Activated naive CD8-positive, alpha-beta T cell treated with anti-CD3 and anti-CD28 coated beads, Interleukin-2, amount 50 U/mL, for 16 hours (primary cell): ENCODE results near the gene PHTF2.
"Not testable (repeated sequence)": the region's sequence is repeated elsewhere in the genome, so short reads cannot be mapped to it uniquely, and the experiment has no call there.

ENCODE experiments used
- DNase-seq: peaks from one replicate; pipeline ENCODE4 v3.0.0-alpha.2; 2020; ENCODE audit warnings: low read depth, low spot score

The PHTF2 gene

GRCh38 chr7:77798394-77799077 is at the start of gene PHTF2, which contains the start of gene TMEM60:
Gene PHTF2, plus strand, starts transcription at chr7:77798773.
Gene TMEM60, minus strand, starts transcription at chr7:77798434. Its CDS starts 4,061 bp downstream, at chr7:77794373.
- DNase-seq: peak; percentile 82

DNA sequence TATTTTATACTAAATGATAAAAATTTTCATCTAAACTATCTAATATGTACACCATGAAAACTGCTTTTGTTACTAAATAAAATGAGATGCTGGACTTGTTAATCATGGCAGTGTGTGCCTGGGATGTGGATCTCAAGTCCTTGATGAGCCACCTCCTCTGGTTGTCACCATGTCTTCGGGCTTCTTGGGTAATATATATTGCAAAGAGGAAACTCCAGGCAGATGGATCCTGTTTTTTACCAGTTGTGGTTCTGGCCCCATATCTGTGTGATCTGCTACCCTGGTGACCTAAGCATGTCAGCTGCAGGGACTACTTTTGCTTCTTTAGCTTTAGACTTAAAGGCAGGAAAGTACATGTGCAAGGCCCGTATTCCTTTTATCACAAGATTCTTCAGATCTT is 46.6 kb upstream of the PHTF2 start:
- DNase-seq: no peak

DNA sequence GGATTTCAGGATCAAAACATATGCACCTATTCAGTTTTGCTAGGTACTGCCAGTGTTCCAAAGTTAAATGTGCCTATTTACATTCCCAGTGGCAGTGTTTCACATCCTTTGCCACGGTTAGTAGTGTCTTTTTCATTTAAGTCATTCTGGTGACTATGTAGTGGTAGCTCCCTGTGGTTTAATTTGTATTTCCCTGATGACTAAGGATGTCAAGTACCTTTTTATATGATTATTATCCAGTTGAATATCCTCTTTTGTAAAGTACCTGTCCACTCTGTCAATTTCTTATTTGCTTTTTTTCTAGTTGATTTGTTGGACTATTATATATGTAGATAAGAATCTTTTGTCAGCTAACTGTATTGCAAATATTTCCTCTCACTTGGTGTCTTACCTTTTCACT is 45.4 kb upstream of the PHTF2 start:
- no peak for DNase-seq

DNA sequence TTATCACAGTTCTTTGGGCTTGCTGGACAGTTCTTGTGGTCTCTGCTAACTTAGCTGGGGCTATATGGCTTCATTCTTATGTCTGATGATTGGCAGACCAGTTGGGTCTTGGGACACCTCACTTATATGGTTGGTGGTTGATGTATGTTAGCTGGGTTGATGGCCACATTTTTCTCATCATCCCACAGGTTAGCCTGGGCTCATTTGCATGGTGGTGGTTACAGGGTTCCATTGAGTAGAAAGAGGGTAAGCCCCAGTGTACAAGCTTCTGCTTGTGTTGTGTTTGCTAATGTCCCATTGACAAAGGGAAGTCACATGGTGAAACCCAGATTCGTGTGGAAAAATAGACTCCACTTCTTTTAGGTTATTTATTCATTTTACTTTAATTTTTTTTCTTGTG is 41.0 kb upstream of the PHTF2 start:
- DNase-seq: no peak

DNA sequence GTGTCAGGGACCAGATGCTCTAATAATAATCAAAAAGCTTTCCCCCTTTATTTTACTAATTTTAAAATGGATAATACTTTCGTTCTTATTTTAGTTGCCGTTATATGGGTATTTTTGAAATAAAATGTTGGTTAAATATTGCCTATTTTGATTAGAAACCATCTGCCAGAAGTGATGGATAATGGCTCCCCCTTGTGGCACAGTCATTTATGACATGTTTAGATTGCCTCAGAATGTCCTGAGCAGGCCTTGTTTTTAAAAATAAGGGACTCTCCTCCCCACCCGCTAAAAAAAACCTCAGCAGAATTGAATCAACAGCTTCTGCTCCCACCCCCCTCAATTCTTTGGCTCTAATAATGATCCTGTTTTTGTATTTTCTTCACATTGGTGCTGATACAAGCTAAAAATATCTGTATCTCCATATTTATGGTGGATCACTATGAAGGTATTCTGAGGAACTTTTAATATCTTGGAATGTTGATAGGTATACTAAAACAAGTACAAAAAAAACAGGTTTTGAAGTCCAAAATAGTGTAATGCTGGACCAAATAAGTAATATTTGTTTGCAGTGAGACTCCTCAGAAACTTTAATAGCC is 39.2 kb upstream of the PHTF2 start:
- DNase-seq: peak; percentile 41

- no peak for DNase-seq
These were observed 37.6 kb upstream of the PHTF2 start for GRCh38 chr7:77760809-77761453.

DNA sequence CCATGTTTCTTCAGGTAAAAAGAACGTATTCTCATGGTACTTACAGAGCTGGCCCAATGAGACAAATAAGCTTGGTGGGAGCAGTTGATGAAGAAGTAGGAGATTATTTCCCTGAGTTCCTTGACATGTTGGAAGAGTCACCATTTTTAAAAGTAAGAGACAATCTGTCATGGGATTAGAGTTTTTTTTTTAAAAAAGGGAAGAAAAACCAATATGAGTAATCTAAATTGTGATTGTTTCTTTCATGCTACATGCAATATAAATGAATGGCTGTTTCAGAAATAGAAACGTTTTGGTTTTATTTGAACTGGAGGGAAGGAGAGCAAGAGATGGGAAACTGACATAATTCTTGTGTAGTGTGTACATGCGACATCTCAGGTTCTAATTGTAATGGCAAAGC is 33.1 kb upstream of the PHTF2 start:
- no peak for DNase-seq

GRCh38 chr7:77765906-77766800 is 32.4 kb upstream of the PHTF2 start:
- DNase-seq: no peak

- no peak for DNase-seq
These were observed 31.6 kb upstream of the PHTF2 start for GRCh38 chr7:77766801-77767605.

- no peak for DNase-seq
These were observed 28.3 kb upstream of the PHTF2 start for GRCh38 chr7:77770316-77770715.

DNA sequence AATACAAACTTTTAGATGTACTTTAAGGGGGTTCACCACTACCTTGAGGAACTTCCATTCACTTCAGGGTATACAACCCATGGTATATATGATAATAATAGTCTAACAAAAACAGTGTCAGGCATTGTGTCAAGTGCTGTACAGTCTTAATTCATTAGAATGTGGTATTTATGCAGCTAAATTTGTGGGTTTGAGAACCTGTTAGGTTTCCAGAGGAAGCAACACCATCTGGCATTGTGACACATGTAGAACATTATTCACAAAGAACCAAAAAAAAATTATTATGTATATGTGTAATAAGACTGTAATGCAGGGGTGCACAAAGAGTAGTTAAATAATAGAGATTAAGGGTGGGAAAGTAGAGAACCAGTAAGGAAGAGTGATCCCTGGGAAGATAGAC is 26.7 kb upstream of the PHTF2 start:
- DNase-seq: no peak

- DNase-seq: no peak
These were observed 20.0 kb upstream of the PHTF2 start for GRCh38 chr7:77778535-77778934.

DNA sequence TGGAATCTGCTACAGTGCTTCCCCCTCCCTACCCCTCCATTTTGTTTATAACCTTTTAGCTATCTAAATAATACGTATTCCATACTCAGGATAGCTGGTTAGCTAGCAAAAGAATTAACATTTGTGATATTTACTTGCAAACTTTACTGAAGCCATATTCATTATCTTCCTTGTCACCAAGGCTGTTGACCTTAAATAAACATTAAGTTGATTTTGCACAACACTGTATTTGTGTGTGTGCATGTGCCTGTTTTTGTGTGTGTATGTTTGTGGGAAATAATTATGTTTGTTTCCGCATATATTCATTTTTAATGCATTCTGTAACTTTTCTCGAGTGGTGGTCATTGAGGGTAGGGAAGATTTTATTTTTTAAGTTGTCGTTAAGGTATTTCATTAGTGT is 16.2 kb upstream of the PHTF2 start:
- DNase-seq: no peak

DNA sequence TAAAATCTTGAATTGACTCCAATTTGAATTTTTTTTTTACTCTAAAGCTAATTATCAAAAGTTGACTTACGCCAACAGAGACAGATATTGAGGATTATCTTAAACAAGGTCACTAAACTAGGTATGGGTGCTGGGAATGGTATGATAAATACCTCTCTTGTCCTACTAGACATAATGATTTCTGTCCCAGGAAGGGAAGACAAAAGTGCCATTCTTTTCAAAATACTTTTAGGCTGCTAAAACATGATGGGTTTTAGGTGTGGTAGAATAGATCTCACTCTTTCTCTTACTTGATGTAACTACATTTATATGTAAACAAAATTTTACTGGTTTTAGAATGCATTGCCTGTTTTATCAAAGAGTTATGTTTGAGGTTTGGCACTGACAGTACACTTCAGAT is 15.5 kb upstream of the PHTF2 start:
- no peak for DNase-seq

DNA sequence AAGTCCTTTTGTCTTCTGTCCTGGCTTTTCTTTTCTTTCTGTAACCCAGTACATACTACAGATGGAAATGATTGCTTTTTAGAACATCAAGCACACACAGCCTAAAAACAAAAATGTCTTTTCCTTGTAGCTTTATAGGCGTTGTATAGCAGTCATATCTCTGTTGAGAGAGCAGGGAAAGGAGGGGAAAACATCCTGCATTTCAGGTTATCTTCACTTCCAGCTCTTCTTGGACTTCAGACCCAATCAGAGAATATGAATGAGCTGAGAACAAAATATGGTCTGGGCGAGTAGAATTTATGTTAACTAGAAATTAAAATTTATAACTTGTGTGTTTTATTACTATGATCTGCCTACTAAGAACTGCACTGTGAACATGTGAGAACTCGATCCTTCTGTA is 15.0 kb upstream of the PHTF2 start:
- no peak for DNase-seq

GRCh38 chr7:77784426-77784825 is 14.1 kb upstream of the PHTF2 start:
- DNase-seq: not testable (repeated sequence)

GRCh38 chr7:77786018-77786417 is 12.6 kb upstream of the PHTF2 start:
- DNase-seq: no peak

DNA sequence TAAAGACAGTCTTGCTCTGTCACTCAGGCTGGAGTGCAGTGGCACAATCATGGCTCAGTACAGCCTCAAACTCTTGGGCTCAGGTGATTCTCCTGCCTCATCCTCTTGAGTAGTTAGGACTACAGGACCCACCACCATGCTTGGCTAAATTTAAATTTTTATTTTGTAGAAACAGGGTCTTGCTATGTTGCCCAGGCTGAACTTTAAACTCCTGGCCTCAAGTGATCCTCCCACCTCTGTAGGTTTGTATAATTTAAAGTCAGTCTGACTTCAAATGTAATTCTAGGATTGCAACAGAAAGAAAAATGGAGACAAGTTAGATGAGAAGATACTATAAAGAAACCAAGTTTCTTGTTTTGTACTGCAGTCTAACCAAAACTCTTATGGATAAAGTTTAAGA is 11.8 kb upstream of the PHTF2 start:
- no peak for DNase-seq

GRCh38 chr7:77788327-77788902 is 10.2 kb upstream of the PHTF2 start:
- DNase-seq: no peak

DNA sequence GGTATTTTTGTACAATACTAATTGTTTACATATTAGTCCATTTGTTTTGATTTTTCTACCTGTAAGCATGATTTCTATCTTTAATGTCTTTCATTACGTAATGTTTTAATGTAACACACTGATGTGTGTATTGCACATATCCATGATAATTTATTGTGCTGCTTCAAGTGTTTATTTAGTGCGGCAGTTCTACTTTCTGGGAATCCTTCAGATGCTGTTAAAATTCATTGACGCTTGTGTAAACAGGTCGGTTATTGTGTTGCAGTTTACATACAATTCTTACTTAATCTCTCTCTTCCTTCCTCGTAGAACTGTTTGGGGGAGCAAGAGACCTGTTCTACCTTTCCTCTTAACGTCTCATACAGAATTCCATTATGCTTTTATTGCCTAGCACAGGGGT is 7.2 kb upstream of the PHTF2 start:
- DNase-seq: no peak

DNA sequence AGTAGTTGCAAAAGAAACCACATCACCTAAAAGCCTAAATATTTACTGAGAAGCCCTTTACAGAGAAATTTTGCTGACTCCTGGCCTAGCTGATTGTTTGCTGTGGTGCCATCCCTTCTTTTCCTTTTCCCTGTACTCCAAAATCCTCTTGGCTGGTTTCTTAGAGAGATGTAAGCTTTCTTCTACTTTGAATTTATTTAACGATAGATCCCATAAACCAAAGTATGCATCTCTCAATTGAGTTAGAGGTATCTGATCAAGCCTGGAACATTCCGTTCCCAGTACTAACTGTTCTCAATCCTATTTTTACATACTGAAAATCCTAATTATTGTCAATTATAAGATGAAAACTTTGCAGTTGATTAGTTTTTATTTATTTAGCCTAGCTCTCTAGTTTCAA is 6.6 kb upstream of the PHTF2 start:
- no peak for DNase-seq
